ENCODE data around the gene YPEL2. TPM values are rescaled to one million over a fixed set of nuclear protein-coding genes. Genes with fewer than 3 reads are reported as not detected.

YPEL2 gene
- total and polyA plus RNA-seq, 2 of the 13 experiments (the other 11 are each of a cell fraction or from before 2014, with no cell fraction given) = 8.5 to 21.1 TPM

- TF ChIP-seq ZNF883 (CRISPR knock-in tag; IDR thresholded peaks at IDR 0.05; ENCODE audit: not compliant biosample characterization) (no peak), PPARG (CRISPR knock-in tag; conservative IDR thresholded peaks at IDR 0.05) (peak; percentile 95), ZNF674 (CRISPR knock-in tag; IDR thresholded peaks at IDR 0.05; ENCODE audit: low read depth) (no peak), SRY (CRISPR knock-in tag; IDR thresholded peaks at IDR 0.05) (no peak; the same call in 1 of the 2 replicates), ARID3A (IDR thresholded peaks at IDR 0.05; ENCODE audit: low read depth, low read length) (peak; percentile 99), RXRB (CRISPR knock-in tag; IDR thresholded peaks at IDR 0.05; ENCODE audit: borderline replicate concordance) (peak; percentile 97), CBFB (CRISPR knock-in tag; IDR thresholded peaks at IDR 0.05) (peak; percentile 65), PRDM4 (CRISPR knock-in tag; IDR thresholded peaks at IDR 0.05; ENCODE audit: borderline replicate concordance) (peak; percentile 98), ZNF788 (CRISPR knock-in tag; IDR thresholded peaks at IDR 0.05; ENCODE audit: borderline replicate concordance) (peak; percentile 94; the same call in 1 of the 2 replicates), ZFP41 (CRISPR knock-in tag; IDR thresholded peaks at IDR 0.05; ENCODE audit: borderline replicate concordance) (no peak; the same call in 1 of the 2 replicates), ZNF337 (CRISPR knock-in tag; IDR thresholded peaks at IDR 0.05; ENCODE audit: borderline replicate concordance, low read depth) (peak; percentile 94), ZNF282 (IDR thresholded peaks at IDR 0.05; ENCODE audit: partially characterized antibody) (no peak), ZNF552 (CRISPR knock-in tag; IDR thresholded peaks at IDR 0.05; ENCODE audit: borderline replicate concordance) (peak; percentile 85; the same call in 1 of the 2 replicates), GMEB1 (CRISPR knock-in tag; IDR thresholded peaks at IDR 0.05; ENCODE audit: borderline replicate concordance) (peak; percentile 67; the same call in 1 of the 2 replicates), RFXANK (CRISPR knock-in tag; IDR thresholded peaks at IDR 0.05) (0 out of 2 replicates have a peak, but pooled peaks have one; percentile 24), ZBTB14 (CRISPR knock-in tag; IDR thresholded peaks at IDR 0.05) (no peak), NFYB (CRISPR knock-in tag; IDR thresholded peaks at IDR 0.05) (peak; percentile 50), SAP130 (CRISPR knock-in tag; IDR thresholded peaks at IDR 0.05; ENCODE audit: low read depth) (peak; percentile 99), KDM4B (CRISPR knock-in tag; IDR thresholded peaks at IDR 0.05) (no peak; the same call in 1 of the 2 replicates), HMGA1 (CRISPR knock-in tag; conservative IDR thresholded peaks at IDR 0.05) (no peak), HBP1 (CRISPR knock-in tag; IDR thresholded peaks at IDR 0.05; ENCODE audit: low read depth) (peak; percentile 66; the same call in 1 of the 2 replicates)
Measured at GRCh38 chr17:59366773-59367656, 35.6 kb downstream of the YPEL2 start (continued).
